Measurements from ENCODE around the gene ZNF610.

The ZNF610 gene

DNA sequence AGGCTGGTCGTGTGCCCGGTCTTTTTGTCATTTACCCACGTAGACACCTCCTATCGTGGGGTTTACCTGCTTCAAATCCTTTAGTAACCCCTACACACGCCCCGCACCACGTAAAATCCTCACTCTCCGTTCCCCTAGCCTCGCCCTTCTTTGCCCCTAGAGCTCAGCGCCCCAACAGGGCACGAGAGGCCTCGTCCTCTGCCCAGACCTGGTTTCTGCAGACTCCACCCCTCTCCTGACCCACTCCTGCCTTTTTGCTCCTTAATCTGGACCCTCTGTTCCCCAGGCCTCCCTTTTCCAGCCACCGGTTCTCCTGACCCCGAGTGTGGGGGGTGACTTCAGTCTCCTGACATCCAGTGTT lies 62.0 kb downstream of the ZNF610 start:
- no peak for DNase-seq

DNA sequence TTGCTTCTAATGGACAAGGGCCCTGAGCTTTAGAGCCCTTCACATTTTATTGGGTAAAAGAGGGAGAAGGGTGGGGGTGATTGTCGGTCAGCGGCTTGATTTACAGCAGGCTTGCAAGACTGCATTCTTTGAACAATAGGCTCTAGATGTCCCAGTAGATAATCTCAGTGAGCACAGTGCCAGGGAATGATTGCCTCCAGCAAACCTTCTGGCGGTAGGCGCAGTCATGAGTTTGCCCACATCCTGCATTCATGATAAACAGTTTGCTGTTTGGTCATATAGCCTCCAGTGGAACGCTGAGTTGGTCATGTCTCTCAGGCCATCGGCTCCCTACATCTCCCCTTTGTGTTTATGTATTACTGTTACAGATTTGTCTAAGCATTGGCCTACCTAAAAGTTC lies 74.2 kb downstream of the ZNF610 start:
- no peak for DNase-seq

DNA sequence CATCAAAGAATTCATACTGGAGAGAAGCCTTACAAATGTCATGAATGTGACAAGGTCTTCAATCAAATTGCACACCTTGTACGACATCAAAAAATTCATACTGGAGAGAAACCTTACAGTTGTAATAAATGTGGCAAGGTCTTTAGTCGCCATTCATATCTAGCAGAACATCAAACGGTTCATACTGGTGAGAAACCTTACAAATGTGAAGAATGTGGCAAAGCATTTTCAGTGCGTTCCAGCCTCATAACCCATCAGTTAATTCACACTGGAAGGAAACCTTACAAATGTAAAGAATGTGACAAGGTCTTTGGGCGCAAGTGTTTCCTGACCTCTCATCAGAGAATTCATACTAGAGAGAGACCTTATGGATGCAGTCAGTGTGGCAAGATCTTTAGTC lies 79.7 kb downstream of the ZNF610 start:
- no peak for DNase-seq
